HepG2 (cell line): ENCODE measurements around the gene AKNA. TPM values are rescaled to one million over a fixed set of nuclear protein-coding genes. Genes with fewer than 3 reads are reported as not detected.

Experiments
- ATAC-seq: fragments of 200-7000 bp; cut with Tn5 transposase; 3 replicates; pipeline ENCODE4 v1.9.1; 2020; ENCODE audit warnings: mild to moderate bottlenecking, moderate library complexity
- BruUV-seq: library from RNA; stranded (reverse); fragments of 400-500 nt; replicated peaks from 2 replicates; lab custom pipeline; 2021; lab: Mats Ljungman, UMichigan
- CTCF ChIA-PET: fragments of 300-600 bp; formaldehyde crosslinking; extraction: SDS; loops from one replicate; lab custom pipeline; 2021; ENCODE audit warnings: low total read pairs, inconsistent platforms, low intra/inter-chr PET ratio; lab: Yijun Ruan, JAX
- POLR2A ChIA-PET: fragments of 350-600 bp; sonication (Branson Sonifier 250); formaldehyde crosslinking; loops from one replicate; lab custom pipeline; 2020; ENCODE audit warnings: antibody characterized with exemption, inconsistent platforms; lab: Yijun Ruan, JAX
- DNase-seq: peaks from one replicate; pipeline ENCODE4 v3.0.0-alpha.2; 2015; ENCODE audit warnings: low spot score
- FAIRE-seq: peaks from 3 replicates; lab custom pipeline; 2011; peaks lifted over from hg19 to GRCh38; lab: Jason Lieb, UNC
- H2AFZ ChIP-seq: one replicate; pipeline ENCODE4 v1.6.1; 2011; ENCODE audit warnings: low read length, inconsistent platforms
- H3K27ac ChIP-seq: fragments of 300-600 bp; 3 replicates; pipeline ENCODE4 v1.8.0; 2011; ENCODE audit warnings: mixed run types, mild to moderate bottlenecking, mixed read lengths, low read length, inconsistent platforms; ENCODE audit not compliant: insufficient read depth; ENCODE audit errors: extremely low read length
- H3K27me3 ChIP-seq, 2 experiments: fragments of 200-600 bp in 1 of 2; 2 replicates in 1 of 2; 3 replicates in 1 of 2; pipeline versions ENCODE4 v1.6.0 to v1.8.0; 2011; ENCODE audit warnings: low read length in 2 of 2, mild to moderate bottlenecking in 2 of 2, moderate library complexity in 2 of 2, inconsistent platforms in 1 of 2; ENCODE audit not compliant: insufficient read depth in 2 of 2, control insufficient read depth in 1 of 2
- H3K36me3 ChIP-seq, 2 experiments: fragments of 200-600 bp in 1 of 2; replicated peaks in 1 of 2; 2 replicates in 1 of 2; 3 replicates in 1 of 2; pipeline versions ENCODE4 v1.5.1 to v1.8.0; 2011; ENCODE audit warnings: low read length in 2 of 2, inconsistent platforms in 1 of 2; ENCODE audit not compliant: insufficient read depth in 2 of 2, control insufficient read depth in 1 of 2
- H3K4me1 ChIP-seq: 2 replicates; pipeline ENCODE4 v1.5.1; 2012; ENCODE audit warnings: low read length, inconsistent platforms; ENCODE audit not compliant: insufficient read depth
- H3K4me2 ChIP-seq: 2 replicates; pipeline ENCODE4 v1.6.0; 2011; ENCODE audit warnings: low read depth, low read length, inconsistent platforms
- H3K4me3 ChIP-seq, 3 experiments: fragments of 200-600 bp in 1 of 3; sonication (generic), shearing (Covaris generic) in 1 of 3; replicated peaks in 1 of 3; 2 replicates each; pipeline ENCODE4 v1.5.1; 2011 to 2016; ENCODE audit warnings: low read length in 3 of 3, inconsistent platforms in 2 of 3, low read depth in 2 of 3, mild to moderate bottlenecking in 2 of 3, control low read depth in 1 of 3, mixed read lengths in 1 of 3; ENCODE audit not compliant: insufficient read depth in 1 of 3
- H3K79me2 ChIP-seq: one replicate; pipeline ENCODE4 v1.6.1; 2011; ENCODE audit warnings: low read length, inconsistent platforms; ENCODE audit not compliant: insufficient read depth
- H3K9ac ChIP-seq: 2 replicates; pipeline ENCODE4 v1.6.0; 2011; ENCODE audit warnings: mild to moderate bottlenecking, low read depth, low read length, inconsistent platforms; ENCODE audit not compliant: insufficient read depth
- H3K9me3 ChIP-seq: 2 replicates; pipeline ENCODE4 v1.5.1; 2012; ENCODE audit warnings: mild to moderate bottlenecking, low read length
- H4K20me1 ChIP-seq: 2 replicates; pipeline ENCODE4 v1.6.0; 2011; ENCODE audit warnings: inconsistent platforms, mild to moderate bottlenecking, low read length, moderate library complexity; ENCODE audit not compliant: insufficient read depth
- AHDC1 ChIP-seq: sonication (generic); formaldehyde crosslinking; IDR thresholded peaks from 2 replicates; pipeline ENCODE4 v1.5.1; 2020; ENCODE audit warnings: mild to moderate bottlenecking, missing genetic modification reagents, borderline replicate concordance
- CHD2 ChIP-seq: IDR thresholded peaks from 2 replicates; pipeline ENCODE4 v1.6.1; 2011; ENCODE audit warnings: low read depth, low read length, improper control_type of control experiment
- GATA4 ChIP-seq: sonication (generic); IDR thresholded peaks from 2 replicates; pipeline ENCODE4 v1.6.1; 2016; ENCODE audit warnings: antibody characterized with exemption, low read depth, borderline replicate concordance
- ZNF136 ChIP-seq: sonication (generic); formaldehyde crosslinking; IDR thresholded peaks from 2 replicates; pipeline ENCODE4 v1.8.1; 2022; ENCODE audit warnings: low read depth, mild to moderate bottlenecking, moderate library complexity, missing genetic modification reagents
- ZNF234 ChIP-seq: sonication (generic); formaldehyde crosslinking; conservative IDR thresholded peaks from 2 replicates; pipeline ENCODE4 v1.5.1; 2020; ENCODE audit warnings: mild to moderate bottlenecking, missing genetic modification reagents
- ZNF276 ChIP-seq: sonication (generic); formaldehyde crosslinking; IDR thresholded peaks from 2 replicates; pipeline ENCODE4 v1.4.0; 2020; ENCODE audit warnings: mild to moderate bottlenecking, low read depth, missing genetic modification reagents
- WGBS: methylation state at CpG from one replicate; pipeline ENCODE4 v1.1.6; 2017; ENCODE audit warnings: low lambda C conversion rate; 5-methylcytosine and 5-hydroxymethylcytosine counted together
- in situ Hi-C: cut with HindIII; loops from 2 replicates; pipeline ENCODE4 v1.10.0; 2017; ENCODE audit warnings: low pct_unique_long_range_greater_than_20kb; ENCODE audit not compliant: extremely low pct_ligation_motif_present
- intact Hi-C: fragments of 100-400 bp; cut with micrococcal nuclease; formaldehyde crosslinking; loops from one replicate; pipeline ENCODE4 v1.10.0; 2022; ENCODE audit not compliant: unreplicated experiment
- polyA plus RNA-seq, 8 experiments: library from polyadenylated mRNA; depleted of rRNA in 3 of 8; stranded (reverse) in 7 of 8; unstranded in 1 of 8; fragments of >200 nt; fragmentation: Illumina TruSeq in 4 of 8; extraction: Trizol in 4 of 8; gene quantifications; 2 replicates each; pipeline versions ENCODE4 v1.2.1 to v1.2.3, GENCODE V29; 2011 to 2016; ENCODE audit warnings: low read depth in 4 of 8, missing spikeins in 1 of 8, mixed read lengths in 1 of 8; ENCODE audit not compliant: insufficient read depth in 1 of 8
- total RNA-seq, 5 experiments: library from RNA; depleted of rRNA; stranded (reverse); fragments of >200 nt; fragmentation: Illumina TruSeq; extraction: Trizol; gene quantifications; 2 replicates each; pipeline ENCODE4 v1.2.3, GENCODE V29; 2016; ENCODE audit warnings: low read depth in 1 of 5

AKNA gene
- total and polyA plus RNA-seq, 2 of the 13 experiments (the other 11 are each of a cell fraction or from before 2014, with no cell fraction given): 3.0 to 3.1 TPM

GRCh38 chr9:114371973-114372917 is 15.5 kb downstream of the AKNA start:
- TF ChIP-seq ZNF276 (no peak), CHD2 (no peak), ZNF234 (CRISPR knock-in tag) (no peak), ZNF136 (CRISPR knock-in tag) (no peak), AHDC1 (no peak), GATA4 (no peak)
- Histone ChIP-seq H3K27ac (no peak overlapping the region), H3K4me1 (no peaks in the 10 kb centered on the region), H2AFZ (no peak overlapping the region), H3K4me3 (no peak overlapping the region), H4K20me1 (no peaks in the 10 kb centered on the region), H3K79me2 (no peaks in the 10 kb centered on the region), H3K36me3 (peaks cover 2 to 16% of the 10 kb centered on the region in 2 experiments; a peak in 3 of 5 replicates), H3K9me3 (no peaks in the 10 kb centered on the region), H3K27me3 (no peaks in the 10 kb centered on the region), H3K4me2 (no peak overlapping the region), H3K9ac (no peak overlapping the region)
- CTCF ChIA-PET: no interaction called here
- no peak for ATAC-seq
- POLR2A ChIA-PET: interaction anchor here (0.6 kb wide), 1 partner anchor 9 kb away, joined by 3 read pairs; no protein-coding TSS in a partner anchor
- 87% methylated on average over 13 of the region's 14 CpGs for WGBS
- FAIRE-seq: no peak
- intact Hi-C loops (no loop called here), in situ Hi-C loops (no loop called here)
- BruUV-seq: no TSS peak
- DNase-seq: no peak
